Measurements from ENCODE around the gene RNF168.
"Not testable (repeated sequence)": the region's sequence is repeated elsewhere in the genome, so short reads cannot be mapped to it uniquely, and the experiment has no call there.

The RNF168 gene

GRCh38 chr3:196514350-196514716 lies 10.8 kb upstream of the RNF168 start:
- no peak for DNase-seq

- DNase-seq: no peak
Observed at GRCh38 chr3:196513697-196514349, 10.3 kb upstream of the RNF168 start.

GRCh38 chr3:196511646-196512425 lies 8.3 kb upstream of the RNF168 start:
- DNase-seq: not testable (repeated sequence)

GRCh38 chr3:196511108-196511507 lies 7.5 kb upstream of the RNF168 start:
- not testable (repeated sequence) for DNase-seq

- DNase-seq: no peak
Observed at GRCh38 chr3:196506687-196507086, 3.1 kb upstream of the RNF168 start.

GRCh38 chr3:196504556-196504955 lies 988 bp upstream of the RNF168 start:
- no peak for DNase-seq

GRCh38 chr3:196504077-196504398 lies 470 bp upstream of the RNF168 start:
- not testable (repeated sequence) for DNase-seq

GRCh38 chr3:196502775-196503195 lies 783 bp downstream of the RNF168 start:
- peak; percentile 63 for DNase-seq

- no peak for DNase-seq
Observed at GRCh38 chr3:196501316-196502044, 2.1 kb downstream of the RNF168 start.

GRCh38 chr3:196499807-196500524 lies 3.6 kb downstream of the RNF168 start:
- DNase-seq: no peak

- no peak for DNase-seq
Observed at GRCh38 chr3:196499061-196499460, 4.5 kb downstream of the RNF168 start.

GRCh38 chr3:196498297-196498696 lies 5.3 kb downstream of the RNF168 start:
- no peak for DNase-seq

GRCh38 chr3:196496183-196496582 lies 7.4 kb downstream of the RNF168 start:
- no peak for DNase-seq

- no peak for DNase-seq
Observed at GRCh38 chr3:196493292-196493691, 10.3 kb downstream of the RNF168 start.

GRCh38 chr3:196492080-196492479 lies 11.5 kb downstream of the RNF168 start:
- no peak for DNase-seq

- no peak for DNase-seq
Observed at GRCh38 chr3:196489747-196490146, 13.8 kb downstream of the RNF168 start.

- no peak for DNase-seq
Observed at GRCh38 chr3:196486263-196486662, 17.3 kb downstream of the RNF168 start.

- no peak for DNase-seq
Observed at GRCh38 chr3:196477678-196478077, 25.9 kb downstream of the RNF168 start.

- no peak for DNase-seq
Observed at GRCh38 chr3:196472286-196472685, 31.3 kb downstream of the RNF168 start.

GRCh38 chr3:196471551-196471950 lies 32.0 kb downstream of the RNF168 start:
- no peak for DNase-seq

- DNase-seq: not testable (repeated sequence)
Observed at GRCh38 chr3:196470182-196470581, 33.4 kb downstream of the RNF168 start.

GRCh38 chr3:196463804-196464203 lies 39.8 kb downstream of the RNF168 start:
- DNase-seq: no peak

- DNase-seq: no peak
Observed at GRCh38 chr3:196463478-196463756, 40.2 kb downstream of the RNF168 start.
